Right ventricle myocardium superior (tissue), 1 donor: ENCODE measurements around the gene HAP1. TPM values are rescaled to one million over a fixed set of nuclear protein-coding genes. Genes with fewer than 3 reads are reported as not detected.
"Not testable (repeated sequence)": the region's sequence is repeated elsewhere in the genome, so short reads cannot be mapped to it uniquely, and the experiment has no call there.

Experiments
- ATAC-seq: fragments of 200-7000 bp; cut with Tn5 transposase; one replicate; pipeline ENCODE4 v1.9.1; 2020; ENCODE audit warnings: mild to moderate bottlenecking; ENCODE audit not compliant: poor library complexity
- DNase-seq: peaks from one replicate; pipeline ENCODE4 v3.0.0-alpha.2; 2020
- intact Hi-C: fragments of 100-400 bp; cut with DNase I; formaldehyde crosslinking; loops from one replicate; pipeline ENCODE4 v1.11.2; 2022
- total RNA-seq: library from RNA; stranded (reverse); fragmentation: NEBNext Ultra II Directional; extraction: Animal tissue kit (Norgen Biotek cat#: 25700); gene quantifications from one replicate; pipeline ENCODE4 v1.2.1, GENCODE V29; 2021
- donor health status: DM: no; HTN: yes; CAD: no; lungs with severe emphysema.

The HAP1 gene
- total RNA-seq, 1 donor from 2014 or later = not detected

DNA sequence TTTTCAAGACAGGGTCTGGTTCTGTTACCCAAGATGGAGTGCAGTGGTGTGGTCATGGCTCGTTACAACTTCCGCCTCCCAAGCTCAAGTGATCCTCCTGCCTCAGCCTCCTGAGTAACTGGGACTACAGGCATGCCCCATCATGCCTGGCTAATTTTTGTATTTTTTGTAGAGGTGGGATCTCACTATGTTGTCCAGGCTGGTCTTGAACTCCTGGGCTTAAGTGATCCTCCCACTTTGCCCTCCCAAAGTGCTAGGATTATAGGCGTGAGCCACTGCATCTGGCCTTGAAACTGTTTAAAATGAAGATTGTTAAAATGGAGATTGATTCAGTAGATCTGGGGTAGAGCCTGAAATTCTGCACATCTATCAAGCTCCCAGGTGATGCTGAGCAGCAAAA is 33.6 kb downstream of the HAP1 start:
- DNase-seq, ATAC-seq, intact Hi-C loops: not testable (repeated sequence)

DNA sequence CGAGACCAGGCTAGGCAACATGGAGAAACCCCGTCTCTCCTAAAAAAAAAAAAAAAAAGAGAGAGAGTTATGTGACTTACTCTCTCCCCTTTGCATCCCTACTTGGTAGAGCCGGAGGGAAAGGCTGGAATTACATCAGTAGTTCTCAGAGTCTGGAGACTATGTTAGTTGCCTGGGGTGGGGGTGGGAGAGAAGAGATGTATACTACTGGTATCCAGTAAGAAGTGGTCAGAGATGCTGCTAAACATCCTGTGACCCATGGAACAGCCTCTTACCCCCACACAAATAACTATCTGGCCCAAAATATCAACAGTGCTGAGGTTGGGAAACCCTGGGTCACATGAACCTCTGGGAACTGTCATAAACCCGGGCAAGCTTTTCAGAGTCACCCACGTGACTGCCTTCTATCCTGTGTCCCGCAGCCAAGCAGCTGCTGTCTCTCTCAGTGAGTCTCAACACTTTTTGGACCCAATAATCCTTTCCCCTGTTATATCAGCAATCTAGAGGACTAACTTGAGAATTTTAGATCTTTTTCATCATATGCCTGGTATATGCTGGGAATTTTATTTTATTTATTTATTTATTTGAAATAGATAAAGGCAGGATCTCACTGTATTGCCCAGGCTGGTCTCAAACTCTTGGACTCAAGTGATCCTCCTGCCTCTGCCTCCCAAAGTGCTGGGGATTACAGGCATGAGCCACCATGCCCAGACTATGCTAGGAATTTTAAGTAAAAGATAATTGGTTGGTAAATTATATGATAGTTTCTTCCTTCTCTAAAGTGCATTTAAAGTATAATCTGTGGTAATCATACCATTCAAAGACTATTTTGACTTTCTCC is 37.1 kb downstream of the HAP1 start:
- DNase-seq = peak; percentile 82
- ATAC-seq = peak; percentile 90
- intact Hi-C loops = no loop called here

DNA sequence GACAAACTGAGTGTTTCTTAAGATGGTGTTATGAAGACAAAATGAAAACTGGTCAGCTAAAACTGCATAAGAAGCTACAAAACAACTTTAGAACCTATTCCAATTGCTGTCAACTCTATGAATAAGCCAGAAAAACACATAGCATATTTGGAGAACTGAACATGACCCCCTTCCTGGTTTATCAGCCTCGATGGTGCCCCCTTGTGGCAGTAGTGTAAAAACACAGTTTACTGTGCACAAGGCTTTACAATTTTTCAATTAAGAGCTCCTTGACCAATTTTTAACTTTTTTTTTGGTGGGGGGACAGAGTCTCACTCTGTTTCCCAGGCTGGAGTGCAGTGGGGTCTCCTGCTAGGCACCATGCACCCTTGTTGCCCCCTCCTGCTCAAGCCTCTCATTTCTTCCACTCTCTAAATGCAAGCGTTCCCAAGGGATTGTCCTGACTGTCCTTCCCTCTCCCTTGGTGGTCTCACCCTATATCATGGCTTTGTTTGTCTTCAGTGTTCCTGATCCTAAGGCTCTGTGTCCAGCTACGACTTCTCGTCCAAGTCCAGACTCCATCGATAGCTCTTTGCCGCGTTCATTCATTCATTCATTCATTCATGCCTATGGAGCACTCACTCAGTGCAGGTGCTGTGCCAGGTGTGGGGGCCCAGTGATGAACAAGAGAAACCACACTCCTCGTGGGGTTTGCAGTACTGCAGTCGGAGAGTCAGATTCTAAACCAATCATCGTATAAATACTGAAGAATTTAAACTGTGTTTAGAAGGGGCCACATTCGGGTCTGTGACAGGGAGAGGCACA is 38.3 kb downstream of the HAP1 start:
- intact Hi-C loops = no loop called here
- ATAC-seq (peak; percentile 33), DNase-seq (no peak)

DNA sequence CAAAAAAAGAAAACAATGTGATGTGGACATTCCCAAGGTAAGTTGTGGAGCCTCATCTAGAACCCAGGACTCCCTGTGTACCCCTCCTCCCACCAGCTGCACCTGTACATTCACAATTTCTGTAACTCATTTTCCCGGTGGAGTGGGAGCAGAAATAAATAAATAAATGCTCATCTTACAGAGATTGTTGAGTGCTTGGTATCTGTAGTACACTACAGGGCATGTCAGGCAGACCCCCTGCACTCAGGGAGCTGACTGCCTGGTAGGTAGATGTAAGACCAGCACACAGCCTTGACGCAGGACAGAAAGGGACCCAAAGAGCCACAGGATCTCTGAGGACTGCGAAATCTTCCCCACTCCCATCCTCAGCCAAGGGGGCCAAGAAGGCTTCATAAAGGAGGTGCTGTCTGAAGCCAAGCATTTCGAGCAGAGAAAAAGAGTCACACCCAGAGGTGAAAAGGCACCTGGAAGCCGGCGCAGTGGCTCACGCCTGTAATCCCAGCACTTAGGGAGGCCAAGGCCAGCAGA is 39.2 kb downstream of the HAP1 start:
- intact Hi-C loops = no loop called here
- no peak for ATAC-seq
- no peak for DNase-seq

DNA sequence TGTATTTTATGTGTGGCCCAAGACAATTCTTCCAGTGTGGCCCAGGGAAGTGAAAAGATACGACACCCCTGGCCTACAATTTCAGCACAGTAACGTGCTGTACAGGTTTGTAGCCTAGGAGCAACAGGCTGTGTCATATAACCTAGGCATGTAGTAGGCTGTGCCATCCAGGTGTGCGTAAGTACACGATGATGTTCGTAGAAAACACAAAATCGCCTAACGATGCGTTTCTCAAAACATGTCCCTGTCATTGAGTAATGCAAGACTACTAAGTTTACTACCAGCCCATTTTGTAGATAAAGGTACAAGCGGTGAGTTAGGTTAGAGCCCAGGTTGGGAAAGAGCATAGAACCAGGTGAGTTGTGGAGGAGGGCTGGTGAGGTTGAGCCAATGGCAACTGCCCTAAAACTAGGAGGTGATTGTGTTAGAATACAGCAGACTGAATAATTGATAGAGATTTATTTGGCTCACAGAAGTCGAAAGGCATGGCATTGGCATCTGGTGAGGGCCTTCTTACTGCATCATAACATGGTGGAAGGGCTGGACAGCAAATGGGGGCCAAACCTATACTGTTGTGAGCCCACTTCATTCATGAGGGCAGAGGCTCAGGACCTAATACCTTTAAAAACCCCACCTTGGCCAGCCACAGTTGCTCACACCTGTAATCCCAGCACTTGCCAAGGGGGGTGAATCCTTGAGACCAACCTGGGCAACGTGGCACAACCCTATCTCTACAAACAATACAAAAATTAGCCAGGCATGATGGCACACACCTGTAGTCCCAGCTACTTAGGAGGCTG is 41.5 kb downstream of the HAP1 start:
- ATAC-seq (no peak), DNase-seq (no peak)
- intact Hi-C loops = no loop called here

DNA sequence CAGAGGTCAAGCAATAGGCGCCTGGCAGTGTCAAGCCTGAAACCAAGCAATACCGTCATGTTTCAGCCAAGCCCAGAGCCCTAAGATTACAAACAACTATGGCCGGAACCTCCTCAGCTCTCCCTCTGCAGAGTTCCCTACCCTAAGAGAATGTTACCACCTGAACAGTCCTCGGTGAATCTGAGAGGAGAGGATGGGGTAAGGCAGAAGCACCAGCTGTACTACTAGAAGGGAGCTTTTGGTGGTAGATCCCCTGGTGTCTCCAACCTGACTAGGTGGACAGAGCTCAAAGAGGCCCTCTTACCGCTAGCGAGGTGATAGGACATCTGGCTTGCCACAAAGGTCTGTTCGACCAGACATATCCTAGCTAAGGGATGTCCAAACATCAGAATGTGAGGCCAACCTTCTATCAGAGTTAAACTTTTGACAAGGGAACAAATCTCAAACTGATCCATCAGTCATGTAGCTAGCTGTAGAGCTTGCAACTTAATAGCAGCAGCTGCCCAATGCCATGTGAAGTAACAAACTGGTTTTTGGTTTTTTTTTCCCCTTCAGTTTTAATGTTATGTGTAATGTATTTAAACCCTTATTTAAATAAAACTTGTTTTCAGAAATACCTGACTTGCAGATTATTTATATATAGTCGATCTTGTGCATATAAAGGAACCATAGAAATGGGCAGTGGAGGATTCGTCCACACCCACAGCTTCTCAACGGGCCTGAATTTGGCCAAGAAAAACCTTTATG is 43.2 kb downstream of the HAP1 start:
- no peak for DNase-seq
- intact Hi-C loops = no loop called here
- ATAC-seq = no peak

DNA sequence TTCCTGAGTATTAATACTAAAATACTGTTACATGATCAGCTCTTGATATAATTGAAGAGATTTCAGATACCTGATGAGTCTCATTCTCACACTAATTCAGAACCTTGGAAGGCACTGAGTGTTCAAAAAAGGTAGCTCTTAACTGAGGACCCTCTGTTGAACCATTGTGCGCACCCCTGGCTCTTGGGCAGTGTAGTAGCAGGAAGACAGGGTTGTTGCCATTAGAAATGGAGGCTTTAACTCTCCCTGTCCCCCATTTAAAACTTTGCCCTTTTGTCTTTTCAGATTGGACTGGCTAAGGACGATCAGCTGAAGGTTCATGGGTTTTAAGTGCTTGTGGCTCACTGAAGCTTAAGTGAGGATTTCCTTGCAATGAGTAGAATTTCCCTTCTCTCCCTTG is 43.9 kb downstream of the HAP1 start:
- no peak for ATAC-seq
- DNase-seq = no peak
- intact Hi-C loops = no loop called here

DNA sequence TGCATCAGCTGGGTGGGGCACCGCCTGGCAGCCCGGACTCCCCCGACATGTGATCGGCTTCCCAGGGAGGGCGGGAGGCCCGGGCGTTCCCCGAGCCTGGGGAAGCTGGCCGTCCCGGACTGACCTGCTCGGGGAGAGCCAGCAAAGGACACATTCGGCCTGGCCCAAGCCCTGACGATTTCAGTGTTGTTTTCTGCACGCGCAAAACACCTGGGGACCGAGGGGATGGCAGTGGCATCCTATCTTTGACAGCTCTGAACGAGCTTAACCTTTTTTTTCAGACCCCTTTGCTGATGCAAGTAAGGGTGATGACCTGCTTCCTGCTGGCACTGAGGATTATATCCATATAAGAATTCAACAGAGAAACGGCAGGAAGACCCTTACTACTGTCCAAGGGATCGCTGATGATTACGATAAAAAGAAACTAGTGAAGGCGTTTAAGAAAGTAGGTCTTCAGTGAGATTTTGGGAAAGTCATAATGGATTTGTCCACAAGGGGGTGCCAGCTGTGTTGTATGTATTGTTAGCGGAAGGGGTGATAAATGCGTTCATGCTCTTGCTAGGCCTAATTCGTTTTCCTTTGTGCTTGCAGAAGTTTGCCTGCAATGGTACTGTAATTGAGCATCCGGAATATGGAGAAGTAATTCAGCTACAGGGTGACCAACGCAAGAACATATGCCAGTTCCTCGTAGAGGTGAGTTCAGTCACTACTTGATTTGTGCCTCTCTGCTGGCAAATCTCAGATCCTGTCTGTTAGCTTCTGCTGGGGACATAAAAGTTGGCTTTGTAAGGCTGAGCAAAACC is 44.7 kb downstream of the HAP1 start:
- DNase-seq (no peak), ATAC-seq (no peak)
- intact Hi-C loops = no loop called here

DNA sequence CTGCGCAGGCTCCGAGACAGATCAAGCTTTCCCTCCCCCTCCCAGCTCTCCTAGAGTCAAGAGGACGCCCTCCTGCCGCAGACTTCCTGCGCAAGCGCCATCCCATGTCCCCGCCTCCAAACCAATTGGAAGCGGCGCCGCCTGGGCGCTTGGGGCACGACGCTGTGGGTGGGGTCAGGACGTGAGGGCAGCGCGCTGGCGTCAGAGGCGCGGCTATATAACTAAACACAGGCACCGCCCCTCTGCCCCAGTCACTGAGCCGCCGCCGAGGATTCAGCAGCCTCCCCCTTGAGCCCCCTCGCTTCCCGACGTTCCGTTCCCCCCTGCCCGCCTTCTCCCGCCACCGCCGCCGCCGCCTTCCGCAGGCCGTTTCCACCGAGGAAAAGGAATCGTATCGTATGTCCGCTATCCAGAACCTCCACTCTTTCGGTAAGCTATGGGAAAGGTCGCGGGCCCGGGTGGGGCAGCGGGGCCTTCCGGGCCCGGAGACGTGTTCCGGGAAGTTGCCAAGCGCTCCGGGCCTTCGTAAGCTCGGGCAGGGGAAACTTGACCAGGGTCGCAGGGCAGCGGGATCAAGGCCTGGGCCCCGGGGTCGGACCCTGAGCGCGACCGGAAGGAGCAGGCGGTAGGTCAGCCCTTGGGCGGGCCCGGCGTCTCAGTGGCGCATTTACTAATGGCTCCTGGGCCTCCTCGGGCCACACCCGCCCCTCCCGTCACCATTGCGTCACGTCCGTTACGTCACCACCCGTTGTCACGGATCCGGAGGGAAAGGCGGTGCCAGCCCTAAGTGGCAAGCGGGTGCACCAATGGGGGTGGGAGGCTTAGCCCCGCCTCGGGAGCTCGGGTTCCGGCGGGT is 45.6 kb downstream of the HAP1 start, which contains the start of gene EIF1:
Gene EIF1, plus strand, starts transcription at position 245 of the 856 bp plus-strand sequence. Its CDS starts 154 bp downstream, at position 399.
- intact Hi-C loops = no loop called here
- DNase-seq (peak; percentile 100), ATAC-seq (peak; percentile 93)

DNA sequence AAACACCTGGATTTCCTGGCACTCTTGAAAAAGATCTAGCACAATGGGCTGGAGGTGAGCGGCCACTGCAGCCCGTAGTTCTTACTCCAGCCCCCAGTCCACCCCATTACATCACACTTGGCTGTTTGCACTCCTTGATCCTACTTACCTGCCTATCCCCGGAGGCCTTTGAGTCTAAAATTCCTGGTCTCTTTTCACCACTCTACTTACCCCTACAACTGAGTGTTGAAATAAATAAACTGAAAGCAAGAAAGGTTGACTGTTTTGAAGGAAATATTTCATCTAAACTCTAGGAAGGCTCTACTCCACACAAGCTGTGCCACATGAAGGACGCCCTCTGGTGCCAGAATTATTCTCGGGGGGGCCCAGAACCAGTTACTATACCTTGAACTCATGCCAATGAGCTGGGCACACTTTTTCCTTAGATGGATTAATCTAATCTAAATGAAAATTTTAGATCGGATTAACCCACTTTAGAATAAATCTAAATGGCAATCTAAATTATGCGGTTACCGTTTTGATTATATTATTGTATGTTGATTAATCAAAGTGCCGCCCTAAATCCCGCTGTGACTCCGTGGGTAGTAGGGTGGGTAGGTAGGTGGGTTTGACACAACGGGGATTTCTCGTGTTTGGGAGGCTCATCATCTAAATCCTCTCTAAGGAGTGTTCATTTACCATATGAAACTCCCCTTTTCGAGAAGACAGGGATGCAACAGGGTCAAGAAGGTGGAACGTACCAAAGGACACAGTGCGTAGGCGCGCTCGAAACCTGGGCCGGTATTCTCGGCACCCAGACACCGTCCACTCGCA is 46.4 kb downstream of the HAP1 start:
- no peak for ATAC-seq
- peak; percentile 64 for DNase-seq
- intact Hi-C loops = no loop called here

DNA sequence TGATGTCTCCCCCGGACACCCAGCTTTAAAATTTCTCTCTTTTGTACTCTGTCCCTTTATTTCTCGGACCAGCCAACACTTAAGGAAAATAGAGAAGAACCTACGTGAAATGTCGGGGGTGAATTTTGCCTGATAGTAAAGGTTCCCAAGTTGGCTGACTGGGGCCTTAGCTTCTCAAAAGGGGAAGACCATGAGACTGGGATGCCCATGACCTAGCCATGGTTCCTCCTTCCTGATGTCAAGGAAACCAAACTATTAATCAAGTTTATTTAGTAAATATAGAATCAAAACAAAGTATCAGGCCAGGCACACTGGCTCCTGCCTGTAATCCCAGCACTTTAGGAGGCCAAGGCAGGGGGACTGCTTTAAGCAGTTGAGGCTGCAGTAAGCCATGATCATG is 48.2 kb downstream of the HAP1 start:
- DNase-seq (no peak), ATAC-seq (no peak)
- intact Hi-C loops = no loop called here

DNA sequence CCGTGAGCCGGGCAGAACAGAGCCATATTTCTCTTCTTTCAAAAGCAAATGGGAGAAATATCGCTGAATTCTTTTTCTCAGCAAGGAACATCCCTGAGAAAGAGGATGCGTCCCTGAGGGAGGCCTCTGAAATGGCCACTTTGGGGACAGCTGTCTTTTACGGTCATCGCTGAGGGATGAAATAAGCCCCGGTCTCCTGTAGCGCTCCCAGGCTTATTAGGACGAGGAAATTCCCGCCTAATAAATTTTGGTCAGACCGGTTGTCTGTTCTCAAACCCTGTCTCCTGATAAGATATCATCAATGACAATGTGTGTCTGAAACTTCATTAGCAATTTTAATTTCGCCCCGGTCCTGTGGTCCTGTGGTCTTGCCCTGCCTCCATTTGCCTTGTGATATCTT is 48.7 kb downstream of the HAP1 start:
- ATAC-seq, DNase-seq, intact Hi-C loops: not testable (repeated sequence)

DNA sequence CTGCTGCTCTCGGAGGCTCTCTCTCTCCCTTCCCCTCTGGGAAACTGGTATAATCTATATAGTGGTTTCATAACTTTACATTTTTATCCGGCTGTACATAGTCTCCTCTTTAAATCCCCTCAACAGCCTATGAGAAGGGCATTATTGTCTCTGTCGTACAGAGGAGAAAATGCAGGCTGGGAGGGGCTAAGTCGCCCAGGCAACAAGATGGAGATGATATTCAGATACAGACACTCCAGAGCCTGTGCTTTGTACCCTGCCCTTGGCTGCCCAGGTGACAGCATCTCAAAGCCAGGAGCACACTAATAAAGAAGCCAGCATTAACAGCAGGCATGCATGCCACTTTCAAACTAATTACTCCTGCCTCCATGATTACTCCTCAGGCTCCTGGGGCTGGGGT is 50.4 kb downstream of the HAP1 start:
- DNase-seq = no peak
- intact Hi-C loops = no loop called here

DNA sequence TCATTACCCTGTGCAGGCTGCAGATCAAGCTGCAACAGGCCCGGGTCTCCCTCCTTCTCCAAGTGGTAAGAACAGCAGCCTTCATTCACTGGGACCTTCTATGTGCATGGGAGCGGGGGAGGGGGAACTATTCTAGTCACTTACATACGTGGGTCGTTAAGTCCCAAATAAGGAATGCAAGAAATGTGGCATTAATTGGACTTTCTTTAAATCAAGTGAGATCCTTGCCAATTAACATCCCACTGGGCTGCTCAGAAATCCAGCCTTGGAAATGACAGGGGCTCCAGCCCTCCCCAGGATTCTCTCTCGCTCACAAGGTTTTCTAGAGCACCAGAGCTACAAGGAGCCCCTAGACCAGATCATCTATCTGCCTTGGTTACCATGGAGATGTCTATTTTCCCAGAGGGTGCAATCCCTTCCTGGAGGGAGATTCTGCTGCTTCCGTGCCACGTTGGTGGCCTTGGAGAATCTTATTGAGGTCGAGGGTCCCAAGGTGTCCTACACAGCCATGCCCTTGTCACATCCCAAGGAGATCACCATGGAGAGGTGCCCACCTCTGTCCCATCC is 50.9 kb downstream of the HAP1 start:
- ATAC-seq (no peak), DNase-seq (no peak)
- intact Hi-C loops = no loop called here

More for the DNA sequence above, 50.4 kb downstream of the HAP1 start:
- ATAC-seq = no peak

DNA sequence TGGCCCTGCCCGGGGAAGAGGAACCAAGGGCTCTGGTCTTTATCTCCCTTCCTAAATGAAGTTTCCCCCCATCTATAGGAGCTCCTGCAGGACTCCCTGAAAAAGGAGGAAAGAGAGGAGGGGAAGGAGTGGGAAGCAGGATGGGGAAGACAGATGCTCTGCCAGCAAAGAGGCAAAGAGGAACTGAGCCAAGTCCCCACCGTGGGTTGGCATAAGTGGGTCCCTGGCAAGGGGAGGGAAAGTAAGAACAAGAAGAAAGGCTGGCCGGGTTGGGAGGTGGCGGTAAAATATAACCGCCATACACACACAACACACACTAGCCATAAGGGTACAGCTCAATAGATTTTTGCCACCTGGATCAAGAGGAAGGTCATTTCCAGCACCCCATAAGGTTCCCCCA is 51.8 kb downstream of the HAP1 start:
- ATAC-seq (no peak), DNase-seq (no peak)
- intact Hi-C loops = no loop called here
